Measurements from ENCODE around the gene ATG7. TPM values are rescaled to one million over a fixed set of nuclear protein-coding genes. Genes with fewer than 3 reads are reported as not detected.

Gene ATG7
- total and polyA plus RNA-seq, 10 of the 15 experiments (the other 5 are each of a cell fraction or from before 2014, with no cell fraction given): 13.5 to 49.5 (median 26.4) TPM

- in situ Hi-C loops (cut with MboI): loop anchor here (5.0 to 10.0 kb wide), 2 partner anchors 98 to 270 kb away; no protein-coding TSS in a partner anchor
- ChIA-PET RAD21 (ENCODE audit: unreplicated experiment) (interaction anchor here (0.7 to 5.0 kb wide), 19 partner anchors 9 to 867 kb away, joined by 3 to 54 read pairs (median 5); partner anchors contain the start of gene ATG7), SMC1A (ENCODE audit: uncharacterized antibody, unreplicated experiment) (interaction anchor here (0.7 to 5.0 kb wide), 24 partner anchors 10 to 316 kb away, joined by 3 to 66 read pairs (median 4); no protein-coding TSS in a partner anchor), CTCF (interaction anchor here (0.6 to 4.9 kb wide), 40 partner anchors 10 to 992 kb away, joined by 3 to 116 read pairs (median 4); partner anchors contain the start of genes ATG7 and VGLL4), POLR2A (interaction anchor here (0.6 to 1.3 kb wide), 3 partner anchors 10 to 227 kb away, joined by 3 to 4 read pairs (median 4); no protein-coding TSS in a partner anchor)
- no peaks in the 10 kb centered on the region for H3K4me1 ChIP-seq (ENCODE audit: control insufficient read depth, insufficient read depth, low read length)
- no peak overlapping the region for H2AFZ ChIP-seq (ENCODE audit: control insufficient read depth, low read depth, low read length)
- peaks cover 0 to 5% of the 10 kb centered on the region in 2 experiments; a peak in 1 of 4 replicates for H3K36me3 ChIP-seq (ENCODE audit: control insufficient read depth in 2 of 2, insufficient read depth in 2 of 2, low read length in 1 of 2)
- no peaks in the 10 kb centered on the region for H4K20me1 ChIP-seq (ENCODE audit: control insufficient read depth, insufficient read depth)
- no peaks in the 10 kb centered on the region for H3K9me3 ChIP-seq (replicated peaks; ENCODE audit: control insufficient read depth, insufficient read depth, low read length)
- no TSS peak for BruUV-seq (replicated peaks)
- H3K4me2 ChIP-seq (ENCODE audit: control insufficient read depth, insufficient read depth): no peak overlapping the region
- no peaks in the 10 kb centered on the region for H3K79me2 ChIP-seq (ENCODE audit: control insufficient read depth, insufficient read depth, low read length)
- H3K27me3 ChIP-seq (replicated peaks in 1 of 2; ENCODE audit: control insufficient read depth in 2 of 2, insufficient read depth in 2 of 2, low read length in 1 of 2): no peaks in the 10 kb centered on the region
- peak; percentile 5 for DNase-seq (ENCODE audit: low read depth, low spot score)
- no peak overlapping the region for H3K9ac ChIP-seq (ENCODE audit: control insufficient read depth, insufficient read depth, low read length)
- no peak overlapping the region for H3K27ac ChIP-seq (ENCODE audit: control insufficient read depth, insufficient read depth)
- ATAC-seq: peak; percentile 87
- 53% methylated on average over 4 of the region's 4 CpGs for WGBS (ENCODE audit: insufficient coverage, insufficient replicate concordance, low lambda C conversion rate, missing lambda C conversion rate)
- intact Hi-C loops (cut with micrococcal nuclease; ENCODE audit: unreplicated experiment): loop anchor here (1.0 to 5.0 kb wide), 3 partner anchors 83 to 273 kb away; no protein-coding TSS in a partner anchor
- FAIRE-seq: peak; percentile 80
- H3K4me3 ChIP-seq: no peak overlapping the region
- peak; percentile 45 to 72 (median 55); a peak in 4 of 6 replicates for TF ChIP-seq CTCF (IDR thresholded peaks at IDR 0.05 in 2 of 3, conservative IDR thresholded peaks at IDR 0.05 in 1 of 3; ENCODE audit: control insufficient read depth in 2 of 3, extremely low read depth in 1 of 3, insufficient read depth in 1 of 3, low read depth in 3 of 3, low read length in 3 of 3)
- TF ChIP-seq SMC3 (IDR thresholded peaks at IDR 0.05; ENCODE audit: borderline replicate concordance, low read length): peak; percentile 72; the same call in 1 of the 2 replicates
- TF ChIP-seq PKNOX1 (IDR thresholded peaks at IDR 0.05): peak; percentile 36; the same call in 1 of the 2 replicates
- no peak for TF ChIP-seq TARDBP (IDR thresholded peaks at IDR 0.05; ENCODE audit: borderline replicate concordance)
- no peak for TF ChIP-seq E2F4 (IDR thresholded peaks at IDR 0.05; ENCODE audit: low read depth, low read length)
- TF ChIP-seq SRF (IDR thresholded peaks at IDR 0.05; ENCODE audit: low read depth in 2 of 2, low read length in 2 of 2): no peak
- TF ChIP-seq RAD21 (IDR thresholded peaks at IDR 0.05; ENCODE audit: insufficient read depth, low read depth, low read length): peak; percentile 83
- no peak for TF ChIP-seq SREBF2 (IDR thresholded peaks at IDR 0.05; ENCODE audit: low read length)
- no peak for TF ChIP-seq NBN (IDR thresholded peaks at IDR 0.05)
- TF ChIP-seq NR2C1 (IDR thresholded peaks at IDR 0.05): no peak
- TF ChIP-seq HDAC6 (IDR thresholded peaks at IDR 0.05; ENCODE audit: unreplicated experiment): no peak
- no peak for TF ChIP-seq IKZF2 (IDR thresholded peaks at IDR 0.05)
- no peak for TF ChIP-seq BCLAF1 (IDR thresholded peaks at IDR 0.05)
- TF ChIP-seq MLLT1 (IDR thresholded peaks at IDR 0.05): no peak
Measured at GRCh38 chr3:11335056-11335608, 62.9 kb downstream of the ATG7 start.
